ENCODE data around the gene SLAIN1. TPM values are rescaled to one million over a fixed set of nuclear protein-coding genes. Genes with fewer than 3 reads are reported as not detected.

The SLAIN1 gene
- total RNA-seq, 2 experiments from 2014 or later = 26.5 to 32.0 TPM

- CTCF ChIA-PET = interaction anchor here (0.9 to 2.9 kb wide), 2 partner anchors 32 to 337 kb away, joined by 3 to 13 read pairs; no protein-coding TSS in a partner anchor
- no peaks in the 10 kb centered on the region for H3K36me3 Mint-ChIP-seq (ENCODE audit: low read depth)
- intact Hi-C loops (cut with micrococcal nuclease) = no loop called here
- ATAC-seq (no peak), DNase-seq (no peak)
- POLR2A ChIA-PET = interaction anchor here (1.0 kb wide), 1 partner anchor 11 kb away, joined by 3 read pairs; no protein-coding TSS in a partner anchor
- H3K9me3 Mint-ChIP-seq = no peaks in the 10 kb centered on the region
- H3K27ac Mint-ChIP-seq = no peak overlapping the region
- TF ChIP-seq CTCF (IDR thresholded peaks at IDR 0.05) = no peak
- H3K4me3 Mint-ChIP-seq = no peak overlapping the region
- peaks cover 10% of the 10 kb centered on the region for H3K4me1 Mint-ChIP-seq (ENCODE audit: low read depth)
- no peaks in the 10 kb centered on the region for H3K27me3 Mint-ChIP-seq
Measured at GRCh38 chr13:77784515-77784914, 87.0 kb downstream of the SLAIN1 start.

GRCh38 chr13:77786695-77787287 lies 89.3 kb downstream of the SLAIN1 start:
- DNase-seq (no peak), ATAC-seq (no peak)
- Mint-ChIP-seq H3K4me3 (no peak overlapping the region), H3K36me3 (ENCODE audit: low read depth) (no peaks in the 10 kb centered on the region), H3K27me3 (no peaks in the 10 kb centered on the region), H3K4me1 (ENCODE audit: low read depth) (no peaks in the 10 kb centered on the region), H3K27ac (no peak overlapping the region), H3K9me3 (peaks cover 11% of the 10 kb centered on the region)
- POLR2A ChIA-PET = no interaction called here
- intact Hi-C loops (cut with micrococcal nuclease) = no loop called here
- CTCF ChIA-PET = interaction anchor here (0.9 to 2.9 kb wide), 2 partner anchors 10 to 334 kb away, joined by 3 to 13 read pairs; no protein-coding TSS in a partner anchor
- TF ChIP-seq CTCF (IDR thresholded peaks at IDR 0.05) = no peak

GRCh38 chr13:77789376-77789775 lies 91.9 kb downstream of the SLAIN1 start:
- Mint-ChIP-seq H3K27me3 (peaks cover 1% of the 10 kb centered on the region), H3K27ac (no peak overlapping the region), H3K4me3 (no peak overlapping the region), H3K4me1 (ENCODE audit: low read depth) (no peaks in the 10 kb centered on the region), H3K9me3 (peaks cover 20% of the 10 kb centered on the region), H3K36me3 (ENCODE audit: low read depth) (peaks cover 1% of the 10 kb centered on the region)
- ChIA-PET POLR2A (no interaction called here), CTCF (interaction anchor here (1.3 kb wide), 1 partner anchor 332 kb away, joined by 3 read pairs; no protein-coding TSS in a partner anchor)
- ATAC-seq (no peak), DNase-seq (no peak)
- TF ChIP-seq CTCF (IDR thresholded peaks at IDR 0.05) = no peak
- intact Hi-C loops (cut with micrococcal nuclease) = no loop called here

- Mint-ChIP-seq H3K4me1 (ENCODE audit: low read depth) (no peaks in the 10 kb centered on the region), H3K27ac (no peak overlapping the region), H3K4me3 (no peak overlapping the region), H3K36me3 (ENCODE audit: low read depth) (no peaks in the 10 kb centered on the region), H3K27me3 (peaks cover 6% of the 10 kb centered on the region), H3K9me3 (peaks cover 2% of the 10 kb centered on the region)
- CTCF ChIA-PET = no interaction called here
- DNase-seq (no peak), ATAC-seq (no peak)
- TF ChIP-seq CTCF (IDR thresholded peaks at IDR 0.05) = no peak
- POLR2A ChIA-PET = no interaction called here
- intact Hi-C loops (cut with micrococcal nuclease) = no loop called here
Measured at GRCh38 chr13:77800219-77800618, 102.7 kb downstream of the SLAIN1 start.

GRCh38 chr13:77806518-77806917 lies 109.0 kb downstream of the SLAIN1 start:
- ChIA-PET POLR2A (no interaction called here), CTCF (interaction anchor here (1.3 kb wide), 1 partner anchor 315 kb away, joined by 4 read pairs; no protein-coding TSS in a partner anchor)
- H3K9me3 Mint-ChIP-seq = no peaks in the 10 kb centered on the region
- H3K4me3 Mint-ChIP-seq = no peak overlapping the region
- no peak for DNase-seq
- H3K36me3 Mint-ChIP-seq (ENCODE audit: low read depth) = no peaks in the 10 kb centered on the region
- intact Hi-C loops (cut with micrococcal nuclease) = no loop called here
- H3K27me3 Mint-ChIP-seq = peaks cover 12% of the 10 kb centered on the region
- no peak overlapping the region for H3K27ac Mint-ChIP-seq
- no peak for TF ChIP-seq CTCF (IDR thresholded peaks at IDR 0.05)
- no peak for ATAC-seq
- no peaks in the 10 kb centered on the region for H3K4me1 Mint-ChIP-seq (ENCODE audit: low read depth)

All from activated CD8-positive, alpha-beta T cell treated with anti-CD3 and anti-CD28 coated beads for 36 hours (primary cell).